ENCODE results near the gene SYCN. TPM values are rescaled to one million over a fixed set of nuclear protein-coding genes. Genes with fewer than 3 reads are reported as not detected.

The SYCN gene
- total RNA-seq, 3 donors from 2014 or later (not counting 1 experiment from before 2014, with no cell fraction given), result not detected

DNA sequence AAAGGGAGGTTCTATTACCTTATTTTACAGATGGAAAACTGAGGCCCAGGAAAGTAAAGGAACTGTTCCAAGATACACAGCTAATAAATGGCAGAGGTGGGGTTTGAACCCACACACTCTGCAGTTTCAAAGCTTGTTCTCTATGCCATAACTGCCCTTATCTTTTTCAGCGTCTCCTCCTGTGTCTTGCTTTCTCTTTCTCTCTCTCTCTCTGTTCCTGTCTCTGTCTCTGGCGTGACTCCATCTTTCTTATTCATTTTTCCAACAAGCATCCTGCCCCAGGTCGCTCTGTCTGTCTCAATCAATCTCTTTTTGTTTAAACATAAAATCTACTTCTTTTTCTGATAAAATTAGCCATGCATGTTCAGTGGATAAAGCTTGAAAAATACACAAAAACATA is 47.8 kb upstream of the SYCN start:
- Mint-ChIP-seq H3K4me1 (no peaks in the 10 kb centered on the region), H3K27ac (no peak overlapping the region), H3K27me3 (ENCODE audit: low read depth in 2 of 2) (peaks cover 12 to 13% of the 10 kb centered on the region in 2 donors), H3K9me3 (no peaks in the 10 kb centered on the region), H3K4me3 (no peak overlapping the region), H3K36me3 (no peaks in the 10 kb centered on the region)
- intact Hi-C loops (cut with micrococcal nuclease), result no loop called here
- peaks cover 17% of the 10 kb centered on the region for H3K27me3 ChIP-seq (ENCODE audit: control insufficient read depth, insufficient read depth, low read length)
- 35% methylated on average over 3 of the region's 3 CpGs for WGBS (ENCODE audit: insufficient coverage)
- no peaks in the 10 kb centered on the region for H3K9me3 ChIP-seq (ENCODE audit: control insufficient read depth, insufficient read depth, low read length)
- TF ChIP-seq, protein P1, sequence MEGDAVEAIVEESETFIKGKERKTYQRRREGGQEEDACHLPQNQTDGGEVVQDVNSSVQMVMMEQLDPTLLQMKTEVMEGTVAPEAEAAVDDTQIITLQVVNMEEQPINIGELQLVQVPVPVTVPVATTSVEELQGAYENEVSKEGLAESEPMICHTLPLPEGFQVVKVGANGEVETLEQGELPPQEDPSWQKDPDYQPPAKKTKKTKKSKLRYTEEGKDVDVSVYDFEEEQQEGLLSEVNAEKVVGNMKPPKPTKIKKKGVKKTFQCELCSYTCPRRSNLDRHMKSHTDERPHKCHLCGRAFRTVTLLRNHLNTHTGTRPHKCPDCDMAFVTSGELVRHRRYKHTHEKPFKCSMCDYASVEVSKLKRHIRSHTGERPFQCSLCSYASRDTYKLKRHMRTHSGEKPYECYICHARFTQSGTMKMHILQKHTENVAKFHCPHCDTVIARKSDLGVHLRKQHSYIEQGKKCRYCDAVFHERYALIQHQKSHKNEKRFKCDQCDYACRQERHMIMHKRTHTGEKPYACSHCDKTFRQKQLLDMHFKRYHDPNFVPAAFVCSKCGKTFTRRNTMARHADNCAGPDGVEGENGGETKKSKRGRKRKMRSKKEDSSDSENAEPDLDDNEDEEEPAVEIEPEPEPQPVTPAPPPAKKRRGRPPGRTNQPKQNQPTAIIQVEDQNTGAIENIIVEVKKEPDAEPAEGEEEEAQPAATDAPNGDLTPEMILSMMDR (IDR thresholded peaks at IDR 0.05), result no peak
- H3K4me1 ChIP-seq (ENCODE audit: control insufficient read depth, insufficient read depth, low read length), result peaks cover 13% of the 10 kb centered on the region
- H3K27ac ChIP-seq (ENCODE audit: low read length), result no peak overlapping the region
- no peak for ATAC-seq
- DNase-seq, result no peak
- H3K4me3 ChIP-seq (ENCODE audit: low read length), result no peak overlapping the region
- H3K36me3 ChIP-seq (ENCODE audit: control insufficient read depth, insufficient read depth, low read length), result no peaks in the 10 kb centered on the region

DNA sequence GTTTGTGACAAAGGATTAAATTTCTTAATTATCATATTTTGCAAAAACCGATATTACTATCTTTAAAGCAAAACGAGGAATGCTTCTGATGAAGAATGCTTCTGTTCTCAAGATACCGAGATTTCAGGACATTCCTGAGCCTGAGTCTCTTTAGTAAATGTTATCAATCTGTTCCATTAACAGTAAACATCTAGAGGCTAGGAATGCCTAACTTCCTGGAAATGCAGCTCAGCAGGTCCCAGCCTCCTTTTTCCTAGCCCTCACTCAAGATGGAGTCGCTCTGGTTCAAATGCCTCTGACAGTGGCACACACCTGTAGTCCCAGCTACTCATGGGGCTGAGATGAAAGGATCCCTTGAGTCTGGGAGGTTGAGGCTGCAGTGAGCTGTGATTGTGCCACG is 47.0 kb upstream of the SYCN start:
- Mint-ChIP-seq H3K27me3 (ENCODE audit: low read depth in 2 of 2) (peaks cover 12 to 13% of the 10 kb centered on the region in 2 donors), H3K4me1 (no peaks in the 10 kb centered on the region), H3K4me3 (no peak overlapping the region), H3K9me3 (no peaks in the 10 kb centered on the region), H3K36me3 (no peaks in the 10 kb centered on the region), H3K27ac (no peak overlapping the region)
- H3K9me3 ChIP-seq (ENCODE audit: control insufficient read depth, insufficient read depth, low read length), result no peaks in the 10 kb centered on the region
- no peak overlapping the region for H3K4me3 ChIP-seq (ENCODE audit: low read length)
- ATAC-seq, result no peak
- peaks cover 14% of the 10 kb centered on the region for H3K4me1 ChIP-seq (ENCODE audit: control insufficient read depth, insufficient read depth, low read length)
- H3K27me3 ChIP-seq (ENCODE audit: control insufficient read depth, insufficient read depth, low read length), result peaks cover 17% of the 10 kb centered on the region
- DNase-seq, result no peak
- H3K27ac ChIP-seq (ENCODE audit: low read length), result no peak overlapping the region
- TF ChIP-seq, protein P1 (IDR thresholded peaks at IDR 0.05), result no peak
- 90% methylated on average over 5 of the region's 5 CpGs for WGBS (ENCODE audit: insufficient coverage)
- no peaks in the 10 kb centered on the region for H3K36me3 ChIP-seq (ENCODE audit: control insufficient read depth, insufficient read depth, low read length)
- intact Hi-C loops (cut with micrococcal nuclease), result no loop called here

DNA sequence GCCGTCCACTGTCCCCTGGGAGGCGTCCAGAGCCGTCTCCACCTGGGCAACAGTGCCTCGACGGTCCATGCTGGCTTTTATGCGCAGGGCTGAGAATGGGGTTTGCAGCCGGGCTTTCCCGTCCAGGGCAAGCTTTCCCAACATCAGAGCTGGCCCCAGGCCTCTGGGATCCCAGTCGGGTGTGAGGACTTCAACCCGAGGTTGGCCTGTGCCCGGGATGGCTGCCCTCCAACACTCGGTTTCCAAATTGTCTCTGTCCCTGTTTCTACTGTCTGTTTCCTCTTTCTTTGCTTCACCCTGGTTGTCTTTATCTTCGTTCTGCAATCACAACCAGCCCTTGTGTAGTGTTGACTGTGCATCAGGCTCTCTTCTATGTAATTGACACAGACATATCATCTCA is 44.7 kb upstream of the SYCN start, which contains the start of gene IFNL4:
TSS of gene IFNL4 (minus strand) at position 51 of the 400 bp plus-strand sequence.
- WGBS (ENCODE audit: insufficient coverage), result 82% methylated on average over 13 of the region's 13 CpGs
- DNase-seq (no peak), ATAC-seq (no peak)
- no peaks in the 10 kb centered on the region for H3K9me3 Mint-ChIP-seq
- no peak within 1 kb of the TSS for H3K4me3 Mint-ChIP-seq
- Histone ChIP-seq H3K9me3 (ENCODE audit: control insufficient read depth, insufficient read depth, low read length) (no peaks in the 10 kb centered on the region), H3K27ac (ENCODE audit: low read length) (no peak within 1 kb of the TSS), H3K4me3 (ENCODE audit: low read length) (no peak within 1 kb of the TSS), H3K4me1 (ENCODE audit: control insufficient read depth, insufficient read depth, low read length) (peaks cover 14% of the 10 kb centered on the region), H3K27me3 (ENCODE audit: control insufficient read depth, insufficient read depth, low read length) (peaks cover 17% of the 10 kb centered on the region), H3K36me3 (ENCODE audit: control insufficient read depth, insufficient read depth, low read length) (no peaks in the 10 kb centered on the region)
- intact Hi-C loops (cut with micrococcal nuclease), result no loop called here
- no peaks in the 10 kb centered on the region for H3K36me3 Mint-ChIP-seq
- H3K27me3 Mint-ChIP-seq (ENCODE audit: low read depth in 2 of 2), result peaks cover 12 to 13% of the 10 kb centered on the region in 2 donors
- no peak within 1 kb of the TSS for H3K27ac Mint-ChIP-seq
- TF ChIP-seq, protein P1 (IDR thresholded peaks at IDR 0.05), result no peak
- H3K4me1 Mint-ChIP-seq, result no peaks in the 10 kb centered on the region

All from natural killer cell (primary cell).